Measurements from ENCODE around the gene ALG5. TPM values are rescaled to one million over a fixed set of nuclear protein-coding genes. Genes with fewer than 3 reads are reported as not detected.
A peak's percentile ranks its signal among the peaks of the same experiment; 100 is the strongest.

The ALG5 gene
- total and polyA plus RNA-seq, 2 experiments from 2014 or later, result 66.2 to 99.4 TPM

- Histone ChIP-seq H3K4me2 (peak overlapping the region; percentile 95), H4K20me1 (ENCODE audit: insufficient read depth, poor library complexity, severe bottlenecking) (no peaks in the 10 kb centered on the region), H2AFZ (no peak overlapping the region), H3K79me2 (peaks cover 53% of the 10 kb centered on the region), H3K9me3 (ENCODE audit: low read depth) (no peaks in the 10 kb centered on the region), H3K36me3 (replicated peaks; ENCODE audit: insufficient read depth, low read depth) (no peaks in the 10 kb centered on the region), H3K4me1 (ENCODE audit: insufficient read depth) (peaks cover 4% of the 10 kb centered on the region), H3K9me2 (replicated peaks; ENCODE audit: insufficient read depth) (no peaks in the 10 kb centered on the region), H3K27ac (no peak overlapping the region), H3K4me3 (no peak overlapping the region), H3K27me3 (no peaks in the 10 kb centered on the region)
- 86% methylated on average over 6 of the region's 6 CpGs for WGBS (ENCODE audit: low lambda C conversion rate, missing lambda C conversion rate)
- no peak for TF ChIP-seq CTCF (IDR thresholded peaks at IDR 0.05; ENCODE audit: poor library complexity)
- no peak for TF ChIP-seq EZH2 (IDR thresholded peaks at IDR 0.05; ENCODE audit: borderline replicate concordance)
- TF ChIP-seq EZH2phosphoT487 (IDR thresholded peaks at IDR 0.05; ENCODE audit: low read depth, severe bottlenecking, unreplicated experiment), result no peak
- DNase-seq (ENCODE audit: low spot score), result no peak
These were observed 83.1 kb downstream of the ALG5 start for GRCh38 chr13:36915896-36916640.

GRCh38 chr13:36915106-36915505, 84.0 kb downstream of the ALG5 start:
- Histone ChIP-seq H2AFZ (no peak overlapping the region), H3K27ac (no peak overlapping the region), H3K36me3 (replicated peaks; ENCODE audit: insufficient read depth, low read depth) (no peaks in the 10 kb centered on the region), H3K9me2 (replicated peaks; ENCODE audit: insufficient read depth) (no peaks in the 10 kb centered on the region), H3K9me3 (ENCODE audit: low read depth) (no peaks in the 10 kb centered on the region), H3K4me1 (ENCODE audit: insufficient read depth) (no peaks in the 10 kb centered on the region), H3K4me2 (no peak overlapping the region), H3K27me3 (no peaks in the 10 kb centered on the region), H4K20me1 (ENCODE audit: insufficient read depth, poor library complexity, severe bottlenecking) (no peaks in the 10 kb centered on the region), H3K79me2 (peaks cover 60% of the 10 kb centered on the region), H3K4me3 (no peak overlapping the region)
- no peak for DNase-seq (ENCODE audit: low spot score)
- no peak for TF ChIP-seq CTCF (IDR thresholded peaks at IDR 0.05; ENCODE audit: poor library complexity)
- no peak for TF ChIP-seq EZH2phosphoT487 (IDR thresholded peaks at IDR 0.05; ENCODE audit: low read depth, severe bottlenecking, unreplicated experiment)
- no peak for TF ChIP-seq EZH2 (IDR thresholded peaks at IDR 0.05; ENCODE audit: borderline replicate concordance)
- WGBS (ENCODE audit: low lambda C conversion rate, missing lambda C conversion rate), result 77% methylated on average over 5 of the region's 5 CpGs

- no peak for DNase-seq (ENCODE audit: low spot score)
- TF ChIP-seq EZH2 (IDR thresholded peaks at IDR 0.05; ENCODE audit: borderline replicate concordance), result no peak
- TF ChIP-seq EZH2phosphoT487 (IDR thresholded peaks at IDR 0.05; ENCODE audit: low read depth, severe bottlenecking, unreplicated experiment), result no peak
- no peak for TF ChIP-seq CTCF (IDR thresholded peaks at IDR 0.05; ENCODE audit: poor library complexity)
- no peak overlapping the region for H3K4me2 ChIP-seq
- H3K27ac ChIP-seq, result no peak overlapping the region
- H4K20me1 ChIP-seq (ENCODE audit: insufficient read depth, poor library complexity, severe bottlenecking), result no peaks in the 10 kb centered on the region
- H3K4me3 ChIP-seq, result no peak overlapping the region
- H2AFZ ChIP-seq, result no peak overlapping the region
- no peaks in the 10 kb centered on the region for H3K9me3 ChIP-seq (ENCODE audit: low read depth)
- H3K9me2 ChIP-seq (replicated peaks; ENCODE audit: insufficient read depth), result no peaks in the 10 kb centered on the region
- H3K4me1 ChIP-seq (ENCODE audit: insufficient read depth), result no peaks in the 10 kb centered on the region
- 84% methylated on average over 4 of the region's 4 CpGs for WGBS (ENCODE audit: low lambda C conversion rate, missing lambda C conversion rate)
- peaks cover 60% of the 10 kb centered on the region for H3K79me2 ChIP-seq
- no peaks in the 10 kb centered on the region for H3K36me3 ChIP-seq (replicated peaks; ENCODE audit: insufficient read depth, low read depth)
- no peaks in the 10 kb centered on the region for H3K27me3 ChIP-seq
These were observed 84.5 kb downstream of the ALG5 start for GRCh38 chr13:36914648-36915047.
